Skeletal muscle tissue (tissue), 4 donors: ENCODE results near the gene MELTF. TPM values are rescaled to one million over a fixed set of nuclear protein-coding genes. Genes with fewer than 3 reads are reported as not detected.

Source experiments
- H3K27ac ChIP-seq: one replicate; pipeline ENCODE4 v1.7.0; 2013; ENCODE audit warnings: mild to moderate bottlenecking, low read depth, low read length, inconsistent platforms
- H3K27me3 ChIP-seq, 3 donors: one replicate each; pipeline ENCODE4 v1.7.0; 2013; ENCODE audit warnings: low read length in 3 of 3; ENCODE audit not compliant: control insufficient read depth in 3 of 3, insufficient read depth in 3 of 3
- H3K36me3 ChIP-seq, 3 donors: one replicate each; pipeline ENCODE4 v1.7.0; 2013; ENCODE audit warnings: low read length in 3 of 3; ENCODE audit not compliant: control insufficient read depth in 3 of 3, insufficient read depth in 3 of 3
- H3K4me1 ChIP-seq, 3 donors: one replicate each; pipeline ENCODE4 v1.7.0; 2013; ENCODE audit warnings: low read length in 3 of 3, mild to moderate bottlenecking in 3 of 3; ENCODE audit not compliant: control insufficient read depth in 3 of 3, insufficient read depth in 3 of 3
- H3K4me3 ChIP-seq, 3 donors: one replicate each; pipeline ENCODE4 v1.7.0; 2013; ENCODE audit warnings: low read length in 3 of 3
- H3K9ac ChIP-seq, 3 donors: one replicate each; pipeline ENCODE4 v1.7.0; 2013; ENCODE audit warnings: low read length in 3 of 3, mild to moderate bottlenecking in 3 of 3, moderate library complexity in 2 of 3, low read depth in 1 of 3
- H3K9me3 ChIP-seq, 3 donors: one replicate each; pipeline ENCODE4 v1.7.0; 2013; ENCODE audit warnings: low read length in 3 of 3; ENCODE audit not compliant: control insufficient read depth in 3 of 3
- total RNA-seq: library from RNA; depleted of rRNA; stranded (reverse); fragments of >200 nt; gene quantifications from one replicate; pipeline ENCODE4 v1.2.3, GENCODE V29; 2014
- donor health status: Osteomylitis.

MELTF gene
- total RNA-seq, 1 donor from 2014 or later, result 8.9 TPM

DNA sequence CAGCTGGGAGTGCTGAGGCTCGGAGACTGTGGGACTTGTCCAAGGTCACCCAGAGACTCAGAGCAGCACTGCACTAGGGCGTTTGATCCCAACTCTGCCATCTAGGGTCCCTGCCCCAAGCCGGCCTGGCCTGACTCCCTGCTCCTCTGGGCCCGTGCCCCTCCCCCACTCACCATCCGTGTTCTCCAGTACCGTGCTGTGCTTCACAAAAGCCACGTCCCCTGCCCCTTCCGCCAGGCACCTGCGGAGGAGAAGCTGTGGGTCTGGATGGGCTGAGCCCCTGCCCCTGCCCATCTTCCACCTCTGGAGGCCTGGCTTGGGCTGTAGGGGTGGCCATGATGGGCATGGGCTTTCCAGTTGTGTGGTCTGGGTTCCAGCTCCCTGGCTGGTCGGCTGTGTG lies 8.4 kb downstream of the MELTF start:
- Histone ChIP-seq H3K4me1 (peaks cover 0 to 4% (median 3%) of the 10 kb centered on the region in 3 donors), H3K4me3 (no peak overlapping the region), H3K27ac (no peak overlapping the region), H3K9me3 (no peaks in the 10 kb centered on the region), H3K27me3 (peaks cover 10 to 37% (median 30%) of the 10 kb centered on the region in 3 donors), H3K9ac (no peak overlapping the region), H3K36me3 (no peaks in the 10 kb centered on the region)

DNA sequence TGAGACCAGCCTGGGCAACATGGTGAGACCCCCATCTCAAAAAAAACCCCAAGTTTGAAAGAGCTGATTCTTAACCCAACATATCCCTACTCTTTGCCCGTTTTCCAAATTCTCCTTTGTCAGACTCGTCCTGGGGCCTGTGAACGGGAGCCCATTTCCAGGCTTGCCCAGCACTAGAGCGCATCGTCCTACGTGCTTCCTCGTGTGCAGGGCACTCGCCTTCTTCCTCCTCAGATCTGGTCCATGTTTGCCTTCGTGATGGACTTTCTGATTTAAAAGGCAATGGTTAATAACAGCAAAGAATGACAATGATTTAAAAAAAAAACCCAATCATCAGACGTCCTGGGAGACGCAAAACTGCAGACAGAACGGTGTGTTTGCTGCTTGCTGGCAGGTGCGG lies 10.1 kb downstream of the MELTF start:
- H3K4me3 ChIP-seq, result no peak overlapping the region
- H3K9me3 ChIP-seq, result no peaks in the 10 kb centered on the region
- H3K36me3 ChIP-seq, result no peaks in the 10 kb centered on the region
- H3K27ac ChIP-seq, result no peak overlapping the region
- H3K4me1 ChIP-seq, result peaks cover 0 to 4% (median 3%) of the 10 kb centered on the region in 3 donors
- H3K9ac ChIP-seq, result no peak overlapping the region
- peaks cover 8 to 31% (median 21%) of the 10 kb centered on the region in 3 donors for H3K27me3 ChIP-seq

DNA sequence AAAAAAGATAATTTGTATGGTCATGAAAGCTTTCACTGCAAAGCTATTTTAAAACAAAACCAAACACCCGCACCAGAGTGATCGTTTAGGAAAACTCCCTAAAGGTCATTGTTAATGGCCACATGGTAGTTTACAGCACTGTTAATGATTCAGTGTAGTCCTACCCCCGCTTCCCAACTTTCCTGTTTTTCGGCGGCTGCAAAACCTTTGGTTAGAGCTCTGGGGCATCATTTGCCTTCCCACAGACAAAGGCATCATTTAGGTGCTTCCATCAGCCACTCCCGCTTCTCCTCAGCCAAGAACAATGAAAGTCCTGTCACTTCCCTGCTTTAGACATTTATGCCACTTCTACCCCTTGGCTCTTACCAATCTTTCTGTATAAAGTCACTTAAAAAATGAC lies 10.6 kb downstream of the MELTF start:
- H3K27ac ChIP-seq, result no peak overlapping the region
- H3K9me3 ChIP-seq, result no peaks in the 10 kb centered on the region
- H3K36me3 ChIP-seq, result no peaks in the 10 kb centered on the region
- no peak overlapping the region for H3K9ac ChIP-seq
- H3K4me1 ChIP-seq, result peaks cover 0 to 4% (median 3%) of the 10 kb centered on the region in 3 donors
- H3K4me3 ChIP-seq, result no peak overlapping the region
- H3K27me3 ChIP-seq, result peaks cover 3 to 26% (median 16%) of the 10 kb centered on the region in 3 donors

DNA sequence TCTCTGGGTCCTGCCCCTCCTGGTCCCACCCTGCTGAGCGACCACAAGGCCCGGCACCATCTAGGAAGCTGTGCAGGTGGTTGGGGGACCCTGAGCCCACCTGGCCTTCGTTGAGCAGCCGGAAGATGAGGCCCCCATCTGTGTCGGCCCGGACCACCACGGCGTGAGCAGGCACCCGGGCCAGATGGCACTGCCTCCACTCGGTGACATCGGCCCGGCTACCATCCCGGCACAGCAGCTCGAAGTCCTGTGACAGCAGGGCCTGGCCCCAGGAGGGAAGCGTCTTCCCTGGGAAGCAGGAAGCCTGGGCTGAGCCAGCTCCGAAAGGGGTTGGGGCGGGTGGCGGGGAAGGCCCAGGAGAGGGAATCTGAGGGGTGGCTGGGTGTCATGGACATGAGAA lies 12.6 kb downstream of the MELTF start:
- H3K9ac ChIP-seq, result no peak overlapping the region
- no peaks in the 10 kb centered on the region for H3K9me3 ChIP-seq
- peaks cover 2 to 10% (median 4%) of the 10 kb centered on the region in 3 donors for H3K27me3 ChIP-seq
- H3K4me1 ChIP-seq, result no peaks in the 10 kb centered on the region
- H3K27ac ChIP-seq, result no peak overlapping the region
- no peak overlapping the region for H3K4me3 ChIP-seq
- no peaks in the 10 kb centered on the region for H3K36me3 ChIP-seq

DNA sequence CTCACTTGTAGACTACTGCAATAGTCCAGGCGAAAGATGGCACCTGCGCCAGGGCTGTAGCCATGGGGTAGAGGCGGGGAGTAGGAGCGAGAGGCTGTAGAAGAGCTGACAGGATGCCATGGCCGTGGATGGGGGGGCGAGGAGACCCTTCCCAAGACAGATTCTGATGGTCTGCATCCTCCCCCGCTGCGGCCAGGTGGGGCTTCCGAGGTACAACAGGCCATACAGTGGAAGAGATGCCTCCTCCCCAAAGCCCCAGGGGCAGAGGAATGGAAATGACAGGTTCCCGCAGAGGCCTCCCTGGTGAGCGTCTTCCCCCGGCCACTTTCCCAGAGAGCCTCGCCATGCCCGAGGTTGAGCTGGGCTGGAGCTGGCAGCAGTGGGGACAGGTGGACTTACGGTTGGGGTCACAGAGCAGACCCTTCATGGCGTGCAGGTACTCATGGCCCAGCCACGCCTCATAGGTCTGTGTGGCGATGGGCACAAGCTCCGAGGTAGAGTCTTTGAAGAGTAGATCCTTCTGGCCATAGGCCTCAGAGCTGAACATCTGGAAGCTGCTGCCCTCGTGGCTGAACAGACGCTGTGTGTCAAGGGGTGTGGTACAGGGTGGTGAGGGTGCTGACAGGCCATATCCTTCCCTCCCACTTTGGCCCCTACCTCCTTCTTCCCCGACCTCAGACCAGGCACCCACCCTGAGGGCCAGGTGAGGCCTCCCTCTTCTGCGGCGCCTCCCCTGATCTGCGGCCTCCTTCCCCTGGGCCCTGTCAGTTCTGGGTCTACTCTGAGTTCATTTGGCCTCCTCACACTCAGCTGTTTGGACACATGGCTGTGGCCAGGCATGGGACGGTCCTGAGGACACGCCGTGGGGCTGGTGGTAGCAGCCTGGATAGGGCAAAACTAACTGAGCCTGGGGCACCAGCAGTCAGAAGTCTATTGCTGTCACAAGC lies 13.6 kb downstream of the MELTF start:
- Histone ChIP-seq H3K4me3 (no peak overlapping the region), H3K36me3 (no peaks in the 10 kb centered on the region), H3K27ac (no peak overlapping the region), H3K27me3 (peaks cover 0 to 7% (median 2%) of the 10 kb centered on the region in 3 donors), H3K9ac (no peak overlapping the region), H3K4me1 (no peaks in the 10 kb centered on the region), H3K9me3 (no peaks in the 10 kb centered on the region)

DNA sequence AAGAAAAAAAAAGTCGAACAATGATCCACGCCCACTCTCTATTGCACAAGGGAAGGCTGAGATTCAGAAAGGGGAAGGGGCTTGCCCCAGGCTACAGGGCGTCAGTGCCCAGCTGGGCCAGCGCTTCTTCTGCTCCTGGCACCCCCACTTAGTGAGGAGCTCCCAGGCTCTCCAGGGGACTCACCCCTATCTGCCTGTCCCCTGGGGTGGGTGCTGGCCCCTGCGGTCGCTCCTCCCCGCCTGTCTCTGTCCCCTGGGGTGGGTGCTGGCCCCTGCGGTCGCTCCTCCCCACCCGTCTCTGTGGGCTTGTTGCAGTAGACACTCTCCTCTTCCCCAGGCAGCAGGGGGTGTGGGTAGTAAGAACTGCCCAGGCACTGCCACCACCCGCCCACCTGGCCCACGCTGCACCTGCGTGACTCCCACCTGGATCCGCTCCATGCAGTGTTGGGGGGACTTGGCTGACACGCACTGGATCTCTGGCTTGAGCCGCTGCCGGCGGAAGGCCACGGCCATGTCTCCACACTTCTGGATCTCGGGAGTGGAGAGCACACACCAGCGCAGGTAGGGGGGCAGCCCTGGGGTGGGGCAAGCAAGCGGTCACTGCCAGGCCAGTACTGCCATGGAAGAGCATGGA lies 14.6 kb downstream of the MELTF start:
- Histone ChIP-seq H3K4me3 (no peak overlapping the region), H3K36me3 (no peaks in the 10 kb centered on the region), H3K4me1 (no peaks in the 10 kb centered on the region), H3K27ac (no peak overlapping the region), H3K9ac (no peak overlapping the region), H3K9me3 (no peaks in the 10 kb centered on the region), H3K27me3 (peaks cover 0 to 5% (median 2%) of the 10 kb centered on the region in 3 donors)

DNA sequence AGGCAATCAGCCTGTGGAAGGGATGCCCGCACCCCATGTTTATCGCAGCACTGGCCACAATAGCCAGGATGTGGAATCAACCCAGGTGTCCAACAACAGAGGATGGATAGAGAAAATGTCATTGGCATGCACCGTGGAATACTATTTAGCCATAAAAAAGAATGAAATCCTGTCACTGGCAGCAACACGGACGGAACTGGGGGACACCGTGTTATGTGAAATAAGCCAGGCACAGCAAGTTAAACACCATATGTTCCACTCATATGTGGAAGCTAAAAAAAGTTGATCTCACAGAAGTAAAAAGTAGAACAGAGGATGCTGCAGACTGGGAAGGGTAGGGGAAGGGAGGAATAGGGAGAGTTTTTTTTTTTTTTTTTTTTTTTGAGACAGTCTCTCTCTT lies 15.6 kb downstream of the MELTF start:
- no peak overlapping the region for H3K4me3 ChIP-seq
- no peaks in the 10 kb centered on the region for H3K36me3 ChIP-seq
- no peaks in the 10 kb centered on the region for H3K9me3 ChIP-seq
- H3K4me1 ChIP-seq, result no peaks in the 10 kb centered on the region
- no peak overlapping the region for H3K27ac ChIP-seq
- peaks cover 0 to 2% (median 2%) of the 10 kb centered on the region in 3 donors for H3K27me3 ChIP-seq
- H3K9ac ChIP-seq, result no peak overlapping the region

DNA sequence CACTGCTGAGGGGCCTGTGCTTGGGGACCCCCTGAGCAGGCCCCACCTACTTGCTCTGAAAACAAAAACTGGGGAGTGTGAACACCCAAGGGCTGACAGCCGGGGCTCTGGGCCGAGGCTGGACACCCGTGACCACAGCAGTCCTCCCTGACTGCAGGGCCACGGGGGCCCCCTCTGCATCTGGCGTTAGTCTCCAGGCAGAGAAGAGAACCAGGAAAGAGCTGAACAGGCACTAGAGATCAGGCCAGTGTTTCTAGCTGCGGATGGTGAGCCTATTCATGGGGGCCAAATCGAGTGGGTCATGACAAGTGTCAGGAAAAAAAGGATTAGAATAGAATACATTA lies 17.1 kb downstream of the MELTF start:
- H3K36me3 ChIP-seq, result no peaks in the 10 kb centered on the region
- no peak overlapping the region for H3K27ac ChIP-seq
- no peaks in the 10 kb centered on the region for H3K4me1 ChIP-seq
- H3K9me3 ChIP-seq, result no peaks in the 10 kb centered on the region
- H3K9ac ChIP-seq, result no peak overlapping the region
- H3K4me3 ChIP-seq, result no peak overlapping the region
- peaks cover 0 to 2% (median 2%) of the 10 kb centered on the region in 3 donors for H3K27me3 ChIP-seq

DNA sequence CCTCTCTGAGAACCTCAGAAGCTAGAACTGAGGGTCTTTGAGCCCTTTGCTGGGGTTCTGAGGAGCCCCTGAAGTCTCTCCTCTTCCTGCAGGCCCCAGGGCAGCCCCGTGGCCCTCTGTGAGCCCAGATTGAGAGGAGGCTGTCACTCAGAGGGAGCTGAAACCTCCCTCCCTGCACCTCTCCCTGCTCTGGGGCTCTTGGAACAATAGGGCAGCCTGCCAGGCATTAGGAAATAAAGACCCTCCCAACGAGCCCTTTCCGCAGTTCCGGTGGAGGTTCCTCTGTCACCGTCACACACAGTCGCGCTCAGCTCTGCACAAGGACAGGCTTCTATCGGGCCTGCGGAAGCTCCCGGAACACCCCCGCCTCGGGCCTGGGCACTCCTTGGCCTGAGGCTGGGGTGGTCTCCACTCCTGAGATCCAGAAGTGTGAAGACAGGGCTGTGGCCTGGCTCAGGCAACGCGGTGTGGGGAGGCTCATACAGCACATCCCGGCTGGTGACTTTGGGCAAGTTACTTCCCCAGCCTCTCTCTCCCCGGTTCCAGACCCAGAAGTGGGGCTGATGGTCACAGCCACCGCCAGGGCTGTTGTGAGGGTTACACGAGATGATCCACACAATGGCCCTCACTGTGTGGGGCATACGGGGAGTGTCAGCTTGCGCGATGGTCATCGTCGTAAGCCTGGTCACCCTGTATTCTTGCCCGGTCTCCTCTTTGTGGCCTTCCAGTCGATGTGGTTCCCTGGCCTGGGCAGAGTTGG lies 17.7 kb downstream of the MELTF start:
- Histone ChIP-seq H3K27me3 (peaks cover 0 to 2% (median 2%) of the 10 kb centered on the region in 3 donors), H3K9me3 (no peaks in the 10 kb centered on the region), H3K36me3 (no peaks in the 10 kb centered on the region)

More for the DNA sequence above, 17.7 kb downstream of the MELTF start:
- Histone ChIP-seq H3K9ac (no peak overlapping the region), H3K27ac (no peak overlapping the region), H3K4me3 (no peak overlapping the region), H3K4me1 (no peaks in the 10 kb centered on the region)
